ENCODE data around the gene TRIM41.
"Not testable (repeated sequence)": the region's sequence is repeated elsewhere in the genome, so short reads cannot be mapped to it uniquely, and the experiment has no call there.

Gene TRIM41

DNA sequence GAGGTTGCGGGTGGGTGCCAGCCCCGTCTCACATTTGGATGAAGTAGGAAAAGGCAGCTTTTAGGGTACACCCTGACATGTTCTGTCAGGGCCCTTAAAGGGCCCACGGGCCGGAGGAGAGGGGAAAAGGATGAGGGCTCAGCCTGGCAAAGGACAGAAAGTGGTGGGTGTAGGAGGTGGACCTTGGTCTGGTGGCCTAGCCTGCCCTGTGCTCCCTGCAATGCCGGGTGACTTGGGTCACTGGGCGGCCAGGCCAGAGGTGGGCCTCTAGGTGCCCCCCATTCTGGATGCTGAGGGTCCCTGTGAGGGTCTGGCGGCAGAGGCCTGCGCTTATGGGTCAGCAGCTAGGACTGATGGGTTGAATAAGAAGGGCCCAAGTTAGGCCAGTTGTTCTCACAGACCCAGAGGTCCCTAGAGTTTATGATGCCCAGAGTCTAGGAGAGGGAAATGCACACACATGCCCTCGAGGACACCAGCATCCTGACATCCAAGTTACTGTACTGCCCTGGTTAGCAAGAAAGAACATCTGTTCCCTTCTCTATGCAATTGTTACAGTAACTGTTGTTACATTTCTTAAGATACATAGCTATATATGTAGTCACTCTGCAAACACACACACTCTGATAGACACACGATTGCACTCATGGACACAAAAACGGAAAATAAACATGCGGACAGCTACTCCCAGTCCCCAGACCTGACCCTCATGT lies 30.6 kb upstream of the TRIM41 start:
- DNase-seq (ENCODE audit: low read depth in 4 of 4, low spot score in 1 of 4): no peak

DNA sequence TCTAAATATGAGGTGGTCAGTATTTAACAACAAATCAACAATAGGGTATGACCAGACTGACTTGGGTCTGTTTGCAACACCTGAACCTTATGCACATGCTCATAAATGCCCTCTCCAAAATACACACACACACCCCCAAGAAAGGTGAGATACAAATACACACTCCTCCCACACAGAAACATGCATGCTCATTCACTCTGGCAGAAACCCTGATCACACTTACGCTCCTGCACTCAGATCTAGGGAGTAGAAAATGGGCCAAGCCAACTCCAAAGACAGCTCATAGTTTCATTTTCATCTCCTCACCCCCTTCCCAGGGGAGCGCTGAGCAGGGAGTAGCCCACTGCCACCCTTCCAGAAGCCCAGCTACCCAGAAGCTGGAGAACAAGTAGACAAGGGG lies 29.4 kb upstream of the TRIM41 start:
- no peak for DNase-seq (ENCODE audit: low read depth in 4 of 4, low spot score in 1 of 4)

DNA sequence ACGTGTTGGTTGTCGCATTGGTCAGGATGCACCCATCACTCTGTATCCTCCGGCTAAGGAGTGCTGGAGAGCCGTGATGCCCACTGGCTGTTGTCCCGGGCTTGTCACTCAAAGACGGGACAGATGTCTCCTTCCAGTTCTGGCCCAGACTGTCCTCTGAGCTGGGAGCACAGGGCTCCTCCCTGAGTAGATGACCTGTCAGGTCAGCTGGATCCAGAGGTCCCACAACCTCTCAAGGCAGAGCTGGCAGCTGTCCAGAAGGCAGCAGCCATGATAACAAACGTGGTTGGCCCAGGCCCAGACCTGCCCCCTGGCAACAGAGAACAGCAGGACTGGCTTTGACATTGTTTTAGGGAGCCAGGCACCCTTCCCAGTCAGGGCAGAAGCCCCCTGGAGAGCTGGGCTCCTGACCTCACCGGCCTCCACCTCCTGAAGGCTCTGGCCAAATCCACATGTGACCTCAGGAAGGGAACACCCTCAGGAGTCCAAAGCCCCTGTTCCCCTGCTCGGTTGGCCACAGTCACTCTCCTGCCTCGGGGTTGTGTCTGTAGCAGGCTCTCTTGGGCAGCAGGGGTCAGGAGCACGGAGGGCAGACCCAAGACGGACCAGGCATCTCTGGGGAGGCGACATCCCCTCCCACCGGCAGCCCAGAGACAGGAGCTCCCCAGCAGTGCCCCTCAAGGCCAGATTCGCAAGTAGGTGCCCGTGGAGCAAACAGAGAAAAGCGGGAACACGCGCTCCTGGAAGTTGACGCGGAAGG lies 28.4 kb upstream of the TRIM41 start:
- no peak for DNase-seq (ENCODE audit: low read depth in 4 of 4, low spot score in 1 of 4)

DNA sequence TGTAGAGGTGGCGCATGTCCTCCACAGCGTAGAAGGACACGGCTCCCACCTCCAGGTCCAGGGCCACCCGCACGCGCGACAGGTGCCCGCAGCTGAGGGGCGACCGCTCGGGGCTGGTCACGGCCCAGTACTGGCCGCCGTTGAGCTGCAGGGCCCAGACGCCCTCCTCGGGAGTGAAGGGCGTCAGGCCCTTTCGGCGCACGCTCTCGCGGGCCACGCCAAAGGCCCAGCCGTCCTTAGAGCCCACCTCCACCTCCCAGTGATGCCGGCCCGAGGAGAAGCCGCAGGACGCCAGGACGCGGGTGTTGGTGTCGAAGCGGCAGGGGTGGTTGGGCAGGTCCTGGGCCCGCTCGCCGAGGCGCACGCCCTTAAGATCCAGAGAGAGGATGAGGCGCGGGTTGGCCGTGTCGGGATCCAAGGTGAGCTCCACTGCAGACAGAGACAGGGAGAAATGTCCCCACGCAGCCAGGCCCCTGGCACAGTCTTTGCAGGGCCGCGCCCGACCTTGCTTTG lies 27.8 kb upstream of the TRIM41 start:
- no peak for DNase-seq (ENCODE audit: low read depth in 4 of 4, low spot score in 1 of 4)

DNA sequence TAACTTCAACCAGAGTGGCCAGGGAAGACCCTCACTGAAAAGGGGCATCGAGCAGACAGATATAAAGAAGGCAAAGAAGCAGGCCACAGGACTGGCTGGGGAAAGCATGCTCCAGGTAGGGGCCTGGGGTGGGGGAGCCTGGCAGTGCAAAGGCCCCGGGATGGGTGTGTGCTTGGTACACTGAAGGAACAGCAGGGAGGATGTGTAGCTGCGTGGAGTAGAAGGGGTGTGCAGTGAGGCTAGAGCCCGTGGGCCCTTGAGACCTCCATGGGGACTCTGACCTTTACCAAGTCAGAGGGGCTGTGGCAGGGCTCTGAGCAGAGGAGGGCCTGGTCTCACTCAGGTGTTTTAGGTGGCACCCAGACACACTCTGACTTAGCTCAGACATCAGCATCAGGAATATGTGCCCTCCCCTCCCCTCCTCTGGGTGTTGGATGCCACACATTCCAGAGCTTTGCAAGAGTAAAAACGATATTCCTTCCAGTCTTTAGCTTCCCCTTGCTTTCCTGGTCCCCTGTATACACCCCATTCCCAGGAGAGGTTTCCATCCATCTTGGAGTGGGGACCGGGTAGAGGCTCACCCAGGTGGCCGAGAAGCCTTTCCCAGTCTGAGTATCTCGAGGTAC lies 25.6 kb upstream of the TRIM41 start:
- no peak for DNase-seq (ENCODE audit: low read depth in 4 of 4, low spot score in 1 of 4)

DNA sequence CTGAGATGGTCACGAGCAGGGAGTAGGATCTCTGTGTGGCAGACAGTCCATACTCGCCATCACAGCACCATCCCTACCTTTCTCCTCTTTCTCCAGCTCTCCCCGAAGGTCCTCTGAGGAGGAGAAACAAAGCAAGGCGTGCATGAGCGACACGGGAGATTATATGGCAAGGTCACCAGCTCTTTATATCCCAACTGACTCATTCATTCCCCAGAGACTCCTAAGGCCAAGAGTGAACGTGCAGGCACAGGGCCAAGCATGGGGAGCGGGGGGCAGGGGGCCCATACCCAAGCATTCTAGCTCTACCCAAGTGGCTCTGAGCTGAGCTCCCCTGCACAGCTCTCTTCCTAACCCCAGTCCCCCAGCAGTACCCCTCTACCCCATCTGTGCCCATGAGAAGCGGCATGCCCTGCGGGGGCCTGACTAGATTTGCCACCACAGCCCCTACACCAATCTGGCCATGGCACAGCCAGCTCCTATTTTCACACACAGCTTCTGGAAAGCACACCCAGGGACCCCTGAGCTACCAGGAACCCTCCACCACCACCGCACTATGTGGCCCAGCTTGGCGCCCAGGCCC lies 24.9 kb upstream of the TRIM41 start:
- no peak for DNase-seq (ENCODE audit: low read depth in 4 of 4, low spot score in 1 of 4)

DNA sequence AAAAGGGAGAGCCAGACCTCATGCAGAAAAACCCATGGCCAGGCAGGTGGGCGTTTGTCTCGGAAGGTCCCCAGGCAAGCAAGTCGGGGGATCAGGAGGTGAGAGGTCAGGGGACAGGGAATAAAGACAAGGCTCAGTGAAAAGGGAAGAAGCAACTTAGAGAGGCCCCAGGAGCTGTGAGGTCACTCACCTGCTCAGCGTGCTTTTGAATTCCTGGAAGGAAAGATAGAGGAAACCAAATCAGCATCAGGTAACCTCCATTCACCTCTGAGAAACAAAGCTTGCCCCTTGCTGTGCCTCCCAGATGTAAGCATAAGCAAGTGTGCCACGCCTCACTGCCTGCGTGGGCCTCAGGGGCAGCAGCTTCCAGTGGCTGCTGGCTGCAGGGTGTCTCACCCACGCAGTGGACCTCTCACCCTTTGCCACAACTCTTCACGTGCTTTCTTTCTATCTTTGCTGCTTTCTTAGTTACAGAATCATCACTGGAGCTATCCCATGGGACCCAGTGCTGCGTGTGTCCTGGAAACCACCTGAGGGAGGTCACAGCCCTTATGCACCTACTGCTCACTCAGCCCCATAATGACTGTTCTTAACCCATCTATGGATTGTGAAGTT lies 24.1 kb upstream of the TRIM41 start:
- no peak for DNase-seq (ENCODE audit: low read depth in 4 of 4, low spot score in 1 of 4)

DNA sequence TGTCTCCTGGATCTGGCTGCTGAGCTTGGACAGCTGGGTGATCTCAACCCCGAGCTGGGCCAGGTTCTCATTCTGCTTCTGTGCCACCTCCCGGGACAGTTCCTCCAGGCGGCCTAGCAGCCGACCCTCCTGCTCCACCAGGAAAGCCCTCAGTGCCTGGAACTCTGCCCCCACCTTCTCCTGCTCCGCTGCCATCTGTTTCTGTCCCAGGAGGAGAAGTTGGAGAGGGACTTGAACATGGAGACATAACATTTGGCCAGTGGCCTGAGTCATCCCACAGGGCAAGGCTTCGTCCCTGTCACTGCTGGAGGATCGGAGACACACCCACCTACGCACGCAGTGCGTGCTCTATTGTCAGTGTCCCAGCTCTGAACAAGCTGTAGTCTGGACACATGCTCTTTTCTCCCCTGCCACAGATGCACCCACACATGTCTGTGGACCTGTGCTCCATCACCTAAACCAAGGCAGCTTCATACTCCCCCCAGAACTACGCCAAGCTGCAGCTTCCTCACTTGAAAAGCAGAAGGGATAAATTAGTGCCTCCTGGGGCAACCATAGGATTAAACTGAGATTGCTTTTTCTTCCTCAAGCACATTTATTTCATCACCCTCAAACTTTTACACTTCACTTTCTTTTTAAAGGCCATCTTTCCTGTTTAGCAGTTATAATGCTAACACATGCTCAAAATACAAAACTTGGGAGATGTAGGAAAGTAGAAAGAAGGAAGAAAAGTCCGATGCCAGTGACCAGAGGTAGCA lies 23.0 kb upstream of the TRIM41 start:
- no peak for DNase-seq (ENCODE audit: low read depth in 4 of 4, low spot score in 1 of 4)

DNA sequence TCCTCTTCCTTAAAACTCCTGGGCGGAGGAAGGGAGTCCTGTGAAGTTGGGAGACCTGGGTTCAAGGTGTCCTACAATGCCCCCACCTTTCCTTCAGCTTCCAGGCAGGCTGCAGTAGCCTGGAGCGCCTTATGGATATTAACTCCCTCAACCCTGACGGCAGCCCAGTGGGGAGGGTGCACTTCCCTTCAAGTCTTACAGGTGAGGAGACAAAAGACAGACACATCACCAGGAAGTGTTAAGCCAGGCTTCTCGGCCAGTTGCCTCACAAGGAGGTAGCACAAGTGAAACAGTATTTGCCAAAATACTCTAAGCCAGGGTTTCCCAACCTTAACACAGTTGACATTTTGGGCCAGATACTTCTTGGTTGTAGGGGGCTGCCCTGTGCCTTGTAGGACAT lies 22.3 kb upstream of the TRIM41 start:
- DNase-seq (ENCODE audit: low read depth in 4 of 4, low spot score in 1 of 4): no peak

DNA sequence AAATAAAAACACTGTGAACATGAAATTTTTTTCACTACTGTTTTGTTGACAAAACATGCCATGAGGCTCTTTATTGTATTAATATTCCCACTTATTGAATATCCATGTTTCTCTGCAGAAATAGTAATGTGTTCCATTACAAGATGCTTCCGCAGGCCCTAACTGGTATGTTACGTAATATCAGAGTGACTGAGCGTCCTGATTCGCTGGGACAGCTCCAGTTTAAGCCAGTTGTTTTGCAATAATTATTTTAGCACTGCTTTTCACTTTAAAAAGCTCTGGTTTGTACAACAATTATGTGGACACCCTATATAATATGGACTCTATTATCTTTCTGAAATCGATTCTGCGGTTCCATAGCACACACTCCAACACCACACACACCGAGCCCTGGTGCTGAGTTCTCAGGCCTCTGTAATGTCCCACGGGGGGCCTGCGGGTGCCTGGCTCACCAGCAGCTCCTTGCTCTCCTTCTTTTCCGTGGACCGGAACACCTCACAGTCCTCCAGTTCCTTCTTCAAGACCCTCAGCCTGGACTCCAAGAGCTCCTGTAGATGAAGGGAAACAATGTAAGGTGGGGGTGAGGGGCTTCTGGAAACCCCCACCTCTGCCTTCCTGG lies 19.9 kb upstream of the TRIM41 start:
- no peak for DNase-seq (ENCODE audit: low read depth in 4 of 4, low spot score in 1 of 4)

DNA sequence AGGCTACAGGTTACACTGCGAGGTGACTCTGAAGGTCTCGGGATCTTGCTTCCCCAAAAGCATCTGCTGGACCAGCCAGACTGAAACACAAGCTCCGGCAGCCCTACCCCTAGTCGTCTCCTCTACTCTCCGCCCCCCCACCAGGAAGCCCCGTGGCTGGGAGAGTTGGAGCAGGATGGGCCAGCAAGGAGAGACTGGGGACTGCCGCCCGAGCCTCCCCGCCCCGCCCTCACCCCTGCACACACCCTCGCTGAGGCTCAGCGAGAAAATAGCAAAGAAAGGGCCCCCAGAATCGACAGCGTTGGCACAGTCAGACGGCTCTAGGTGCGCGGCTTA lies 19.3 kb upstream of the TRIM41 start:
- DNase-seq (ENCODE audit: low read depth in 4 of 4, low spot score in 1 of 4): no peak

DNA sequence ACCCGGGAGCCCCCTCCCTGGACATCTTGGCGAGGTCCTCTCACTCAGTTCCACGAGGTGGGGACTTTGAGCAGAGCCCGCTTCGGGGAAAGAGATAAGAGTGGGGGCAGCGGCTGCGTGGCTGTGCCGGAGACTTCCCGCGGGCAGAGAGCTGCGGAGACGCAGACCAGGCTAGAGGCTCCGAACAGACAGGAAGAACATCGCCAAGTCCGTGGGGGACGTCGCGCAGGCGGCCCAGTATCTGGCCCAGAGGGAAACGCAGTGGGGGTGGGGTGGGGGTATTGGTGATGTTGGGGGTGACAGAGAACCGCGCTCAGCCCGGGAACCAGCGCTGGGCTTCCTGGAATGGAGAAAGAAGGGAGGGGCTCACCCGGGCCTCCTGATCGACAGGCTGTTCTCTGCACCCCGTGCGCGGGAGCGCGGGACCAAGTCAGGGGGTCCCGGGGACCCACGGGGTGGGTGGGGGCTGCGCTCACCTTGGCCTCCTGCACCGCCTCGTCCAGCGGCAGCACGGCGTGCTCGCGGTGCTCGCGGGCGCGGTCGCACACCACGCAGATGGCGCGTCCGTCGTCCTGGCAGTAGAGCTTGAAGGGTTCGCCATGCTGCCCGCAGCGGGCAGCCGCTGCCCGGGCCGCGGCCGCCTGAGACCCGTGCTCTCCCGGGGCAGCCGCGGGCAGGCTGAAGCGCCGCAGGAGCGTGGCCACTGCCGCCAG lies 18.8 kb upstream of the TRIM41 start:
- DNase-seq (ENCODE audit: low read depth in 4 of 4, low spot score in 1 of 4): no peak

DNA sequence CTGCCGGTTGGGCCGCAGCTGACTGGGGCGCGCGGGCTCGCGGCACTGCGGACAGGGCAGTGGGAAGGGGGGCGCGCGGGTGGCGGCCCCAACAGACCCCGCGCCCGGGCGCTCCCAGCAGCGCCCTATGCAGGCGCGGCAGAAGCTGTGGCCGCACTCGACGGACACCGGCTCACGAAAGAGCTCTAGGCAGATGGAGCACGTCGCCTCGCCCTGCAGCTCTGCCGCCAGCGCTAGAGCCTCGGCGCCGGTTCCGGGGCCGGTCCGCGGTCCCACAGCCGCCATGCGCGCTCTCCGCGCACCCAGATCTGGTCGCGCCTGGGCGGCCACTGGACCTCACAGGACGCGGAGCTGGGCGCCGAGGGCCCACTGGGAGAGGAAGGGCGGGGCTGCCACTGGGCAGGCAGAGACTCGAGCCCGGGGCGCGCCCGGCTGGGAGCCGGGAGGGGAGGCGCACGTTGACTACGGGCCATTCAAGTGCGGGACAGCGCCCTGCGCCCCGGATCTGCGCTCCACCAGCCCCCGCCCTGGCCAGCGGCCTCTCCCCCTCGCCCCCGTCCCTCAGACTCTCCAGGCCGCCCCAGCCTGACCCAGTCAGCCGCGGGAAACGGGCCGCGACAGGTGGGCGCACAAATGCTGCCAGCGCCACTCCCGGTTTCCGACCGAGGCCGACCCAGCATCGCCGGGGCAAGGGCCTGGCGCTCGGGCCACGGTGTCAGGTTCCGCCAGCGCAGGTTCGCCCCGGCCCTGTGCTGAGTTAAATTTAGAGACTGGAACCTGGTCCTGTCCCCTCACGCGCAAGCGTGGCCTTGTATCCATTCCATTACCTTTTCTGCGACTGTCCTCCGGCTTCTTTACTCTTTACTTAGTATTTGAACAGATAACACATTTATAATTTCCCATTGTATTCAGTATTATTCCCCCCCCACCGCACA lies 18.0 kb upstream of the TRIM41 start, which contains the start of gene TRIM7:
TRIM7 (minus strand) TSS at position 371 of the 935 bp plus-strand sequence; CDS start at position 285, 86 bp downstream.
- no peak for DNase-seq (ENCODE audit: low read depth in 4 of 4, low spot score in 1 of 4)

DNA sequence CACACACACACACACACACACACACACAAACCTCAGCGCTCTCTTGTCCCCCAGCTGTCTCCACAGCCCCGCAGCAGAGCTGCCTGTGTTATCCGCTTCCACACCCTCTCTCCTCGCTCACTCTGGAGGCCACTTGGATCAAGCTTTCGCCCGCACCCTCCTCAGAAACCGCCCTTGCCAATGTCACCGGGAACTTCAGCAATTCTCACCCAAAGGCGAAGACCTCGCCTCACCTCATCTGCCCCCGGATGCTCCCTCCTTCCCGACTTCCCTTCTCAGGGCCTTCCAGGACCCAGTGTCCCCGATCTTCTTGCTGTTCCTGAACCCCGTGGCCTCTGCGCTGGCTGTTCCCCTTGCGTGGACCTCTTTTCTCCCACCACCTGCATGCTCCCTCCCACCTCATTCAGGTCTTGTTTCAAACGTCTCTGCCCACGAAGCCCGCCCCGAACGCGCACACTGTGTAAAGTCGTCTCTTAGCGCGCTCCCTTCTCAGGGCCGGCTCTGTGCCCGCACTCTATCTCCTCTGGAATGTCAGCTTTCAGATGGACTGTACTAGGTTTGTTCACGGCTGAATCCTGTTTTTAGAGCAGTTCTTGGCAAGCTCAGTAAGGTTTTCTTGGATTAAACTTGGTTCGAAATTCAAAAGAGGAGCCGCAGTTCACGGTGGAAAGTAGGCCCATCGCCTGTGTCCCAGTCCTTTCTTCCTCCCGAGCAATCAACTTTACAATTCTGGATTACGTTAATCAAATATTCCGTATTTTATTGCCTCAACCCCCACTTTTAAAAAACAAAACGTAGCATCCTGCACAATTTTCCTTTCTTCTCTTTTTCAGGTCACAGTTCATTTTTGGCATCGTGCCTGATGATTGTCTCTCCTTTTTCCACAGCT lies 17.1 kb upstream of the TRIM41 start:
- DNase-seq (ENCODE audit: low read depth in 4 of 4, low spot score in 1 of 4): no peak

DNA sequence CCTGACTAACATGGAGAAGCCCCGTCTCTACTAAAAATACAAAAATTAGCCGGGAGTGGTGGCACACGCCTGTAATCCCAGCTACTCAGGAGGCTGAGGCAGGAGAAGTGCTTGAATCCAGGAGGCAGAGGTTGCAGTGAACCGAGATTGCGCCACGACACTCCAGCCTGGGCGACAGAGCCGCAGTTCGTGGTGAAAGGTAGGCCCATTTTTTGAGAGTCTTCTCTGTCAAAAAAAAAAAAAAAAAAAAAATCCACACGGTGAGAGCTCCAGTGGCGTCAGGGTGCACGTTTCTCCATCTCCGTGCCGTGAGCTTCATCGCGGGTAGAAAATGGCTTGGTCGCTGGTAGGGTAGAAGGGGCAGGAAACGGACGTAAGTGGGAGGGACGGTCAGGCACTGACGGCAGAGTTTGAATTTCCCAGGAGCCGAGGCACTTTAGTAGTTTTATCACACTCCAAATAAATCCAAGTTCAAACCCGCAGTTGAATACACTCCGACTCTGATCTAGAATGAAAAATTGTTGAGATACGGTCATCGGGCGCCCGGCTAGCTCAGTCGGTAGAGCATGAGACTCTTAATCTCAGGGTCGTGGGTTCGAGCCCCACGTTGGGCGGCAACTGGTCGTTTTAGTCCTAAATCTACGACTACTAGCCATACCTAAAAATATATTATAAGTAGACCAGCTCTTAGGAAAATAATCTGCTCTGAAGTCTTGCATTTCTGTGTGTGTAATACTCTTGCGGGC lies 15.7 kb upstream of the TRIM41 start:
- DNase-seq (ENCODE audit: low read depth in 4 of 4, low spot score in 1 of 4): peak; percentile 61 to 92 (median 88)

DNA sequence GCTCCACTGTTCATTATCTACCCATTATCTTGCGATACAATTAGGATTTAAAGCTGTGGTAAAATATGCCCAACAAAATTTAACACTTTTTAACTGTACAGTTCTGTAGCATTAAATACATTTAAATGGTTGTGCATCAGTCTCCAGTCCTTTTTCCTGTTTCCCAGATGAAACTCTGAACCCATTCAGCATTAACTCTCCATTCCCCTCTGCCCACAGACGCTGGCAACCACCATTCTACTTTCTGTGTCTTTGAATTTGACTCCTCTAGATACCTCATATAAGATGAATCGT lies 15.2 kb upstream of the TRIM41 start:
- DNase-seq (ENCODE audit: low read depth in 4 of 4, low spot score in 1 of 4): no peak

DNA sequence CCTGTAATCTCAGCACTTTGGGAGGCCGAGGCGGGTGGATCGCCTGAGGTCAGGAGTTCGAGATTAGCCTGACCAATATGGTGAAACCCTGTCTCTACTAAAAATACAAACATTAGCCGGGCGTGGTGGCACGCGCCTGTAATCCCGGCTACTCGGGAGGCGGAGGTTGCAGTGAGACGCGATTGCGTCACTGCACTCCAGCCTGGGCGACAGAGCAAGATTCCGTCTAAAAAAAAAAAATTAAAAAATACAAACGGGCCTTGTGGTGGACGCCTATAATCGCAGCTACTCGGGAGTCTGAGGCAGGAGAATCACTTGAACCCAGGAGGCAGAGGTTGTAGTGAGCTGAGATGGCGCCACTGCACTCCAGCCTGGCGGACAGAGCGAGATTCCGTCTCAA lies 14.1 kb upstream of the TRIM41 start:
- DNase-seq (ENCODE audit: low read depth in 4 of 4, low spot score in 1 of 4): not testable (repeated sequence)

All from stimulated activated CD4-positive, alpha-beta T cell treated with anti-CD3 and anti-CD28 coated beads, Interleukin-1b, Interleukin-23, amount 100 ng/mL, for 24 hours (primary cell).